ENCODE measurements around the gene ARFIP1.

The ARFIP1 gene

DNA sequence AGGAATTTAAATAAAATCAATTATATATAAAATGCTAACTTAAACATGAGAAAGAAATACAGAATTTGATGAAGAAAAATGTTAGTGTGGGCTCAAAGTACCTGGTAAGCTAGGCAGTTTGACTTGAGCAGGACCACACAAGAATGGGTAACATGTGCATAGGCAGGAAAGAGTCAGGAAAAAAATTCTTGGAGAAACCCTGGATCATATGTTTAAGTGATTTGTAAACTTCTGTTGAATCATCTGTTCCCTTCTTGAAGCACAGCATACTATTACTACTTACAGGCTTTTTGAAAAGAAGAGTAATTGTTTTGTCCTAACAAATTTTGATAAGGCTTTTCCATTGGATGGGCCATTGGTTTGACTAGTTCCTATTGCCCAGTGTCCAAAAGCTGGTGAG lies 118.9 kb downstream of the ARFIP1 start:
- TF ChIP-seq CTCF (IDR thresholded peaks at IDR 0.05; ENCODE audit: control insufficient read depth, insufficient read depth, low read depth, low read length, missing control alignments), result no peak
- no peak overlapping the region for H3K4me3 ChIP-seq (ENCODE audit: control insufficient read depth, low read depth, low read length)
- no peak for DNase-seq (ENCODE audit: low read depth)

GRCh38 chr4:152900395-152900794 lies 120.6 kb downstream of the ARFIP1 start:
- TF ChIP-seq CTCF (IDR thresholded peaks at IDR 0.05; ENCODE audit: control insufficient read depth, insufficient read depth, low read depth, low read length, missing control alignments), result no peak
- DNase-seq (ENCODE audit: low read depth), result no peak
- H3K4me3 ChIP-seq (ENCODE audit: control insufficient read depth, low read depth, low read length), result no peak overlapping the region

DNA sequence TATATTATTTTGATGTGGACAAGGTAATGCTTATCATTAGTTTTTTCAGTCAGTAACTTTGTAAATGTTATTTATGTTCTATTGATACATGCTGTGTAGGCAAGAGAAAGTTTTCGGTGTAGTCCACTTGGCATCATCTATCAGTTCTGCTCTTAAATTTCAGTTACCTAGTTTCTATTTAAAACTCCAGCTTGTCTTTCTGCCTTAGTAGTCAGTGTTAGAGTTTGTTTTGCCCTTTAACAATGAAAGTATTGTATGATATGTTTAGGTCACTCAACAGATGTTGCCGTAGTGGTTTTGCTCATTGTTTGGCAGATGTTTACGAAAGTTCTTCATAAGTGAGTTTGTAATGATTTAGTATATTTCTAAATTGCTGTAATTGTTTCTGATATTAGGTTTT lies 121.5 kb downstream of the ARFIP1 start:
- no peak for TF ChIP-seq CTCF (IDR thresholded peaks at IDR 0.05; ENCODE audit: control insufficient read depth, insufficient read depth, low read depth, low read length, missing control alignments)
- no peak overlapping the region for H3K4me3 ChIP-seq (ENCODE audit: control insufficient read depth, low read depth, low read length)
- DNase-seq (ENCODE audit: low read depth), result no peak

- no peak for DNase-seq (ENCODE audit: low read depth)
- H3K4me3 ChIP-seq (ENCODE audit: control insufficient read depth, low read depth, low read length), result no peak overlapping the region
- TF ChIP-seq CTCF (IDR thresholded peaks at IDR 0.05; ENCODE audit: control insufficient read depth, insufficient read depth, low read depth, low read length, missing control alignments), result no peak
Observed at GRCh38 chr4:152903658-152904057, 123.9 kb downstream of the ARFIP1 start.

DNA sequence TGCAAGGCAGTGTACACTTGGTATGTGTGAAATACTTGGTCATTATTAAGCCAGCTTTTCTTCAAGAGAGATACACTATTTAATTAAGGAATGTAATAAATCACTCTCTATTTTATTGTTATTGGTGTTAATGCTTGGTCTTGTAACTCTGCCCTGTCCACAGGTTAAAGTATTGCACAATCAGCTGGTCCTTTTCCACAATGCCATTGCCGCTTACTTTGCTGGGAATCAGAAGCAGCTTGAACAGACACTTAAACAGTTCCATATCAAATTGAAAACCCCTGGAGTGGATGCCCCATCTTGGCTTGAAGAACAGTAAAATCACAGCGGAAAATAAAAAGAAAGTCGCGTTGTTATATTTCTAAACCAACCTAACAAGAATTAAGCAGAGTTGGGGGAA lies 130.1 kb downstream of the ARFIP1 start:
- no peak overlapping the region for H3K4me3 ChIP-seq (ENCODE audit: control insufficient read depth, low read depth, low read length)
- no peak for DNase-seq (ENCODE audit: low read depth)
- no peak for TF ChIP-seq CTCF (IDR thresholded peaks at IDR 0.05; ENCODE audit: control insufficient read depth, insufficient read depth, low read depth, low read length, missing control alignments)

GRCh38 chr4:152910521-152910920 lies 130.8 kb downstream of the ARFIP1 start:
- H3K4me3 ChIP-seq (ENCODE audit: control insufficient read depth, low read depth, low read length), result no peak overlapping the region
- DNase-seq (ENCODE audit: low read depth), result no peak
- TF ChIP-seq CTCF (IDR thresholded peaks at IDR 0.05; ENCODE audit: control insufficient read depth, insufficient read depth, low read depth, low read length, missing control alignments), result no peak

All from AG09309 (cell line).